Raji (cell line): ENCODE data around the gene ITGA7.

Experiments
- POLR2A ChIP-seq: IDR thresholded peaks from 2 replicates; pipeline ENCODE4 v1.6.1; 2011; ENCODE audit warnings: low read depth, low read length, control low read depth; ENCODE audit not compliant: insufficient read depth

The ITGA7 gene

DNA sequence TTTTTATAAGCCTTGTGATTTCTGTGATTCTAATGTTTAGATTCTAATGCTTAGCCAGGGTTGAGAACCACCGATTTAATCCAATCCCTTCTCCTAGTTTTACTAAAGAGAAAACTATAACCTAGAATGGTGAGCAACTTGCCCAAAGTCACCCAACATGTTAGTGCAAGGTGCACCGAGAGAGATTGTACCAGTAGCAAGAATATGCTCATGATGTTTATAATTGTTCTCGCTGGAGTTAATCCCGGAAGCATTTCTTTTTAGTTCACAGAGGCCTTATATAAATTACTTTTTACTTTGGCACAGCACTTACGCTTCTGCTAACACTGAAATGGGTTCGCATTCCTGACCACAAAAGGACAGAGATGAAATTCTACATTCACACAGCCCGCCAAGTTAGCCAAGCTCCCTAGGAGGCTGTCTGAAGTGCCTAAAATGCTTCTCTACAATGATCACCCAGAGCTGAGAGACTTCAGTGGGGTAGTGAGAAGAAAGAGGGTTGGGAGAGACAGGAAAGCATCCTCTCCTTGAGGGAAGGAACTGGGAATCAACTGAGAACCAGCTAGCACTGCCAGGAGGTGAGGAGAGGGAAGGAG lies 7.6 kb upstream of the ITGA7 start:
- no peak for TF ChIP-seq POLR2A

DNA sequence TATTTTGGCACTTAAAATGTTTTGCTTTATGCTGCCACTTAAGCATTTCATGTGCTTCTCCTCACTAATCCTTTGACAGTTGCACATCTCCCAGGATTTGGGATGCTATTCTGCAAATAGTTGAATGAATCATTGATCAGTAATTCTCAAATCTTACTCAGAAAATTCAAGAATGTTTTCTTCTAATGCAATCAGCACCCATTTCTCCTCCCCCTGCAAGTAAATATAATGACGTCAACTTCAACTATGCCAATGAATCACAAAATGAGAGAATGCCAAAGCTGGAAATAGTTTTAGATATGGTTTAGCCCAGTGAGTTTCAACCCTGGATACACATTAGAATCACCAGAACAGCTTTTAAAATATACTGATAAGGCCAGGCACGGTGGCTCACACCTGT lies 6.0 kb upstream of the ITGA7 start:
- no peak for TF ChIP-seq POLR2A

DNA sequence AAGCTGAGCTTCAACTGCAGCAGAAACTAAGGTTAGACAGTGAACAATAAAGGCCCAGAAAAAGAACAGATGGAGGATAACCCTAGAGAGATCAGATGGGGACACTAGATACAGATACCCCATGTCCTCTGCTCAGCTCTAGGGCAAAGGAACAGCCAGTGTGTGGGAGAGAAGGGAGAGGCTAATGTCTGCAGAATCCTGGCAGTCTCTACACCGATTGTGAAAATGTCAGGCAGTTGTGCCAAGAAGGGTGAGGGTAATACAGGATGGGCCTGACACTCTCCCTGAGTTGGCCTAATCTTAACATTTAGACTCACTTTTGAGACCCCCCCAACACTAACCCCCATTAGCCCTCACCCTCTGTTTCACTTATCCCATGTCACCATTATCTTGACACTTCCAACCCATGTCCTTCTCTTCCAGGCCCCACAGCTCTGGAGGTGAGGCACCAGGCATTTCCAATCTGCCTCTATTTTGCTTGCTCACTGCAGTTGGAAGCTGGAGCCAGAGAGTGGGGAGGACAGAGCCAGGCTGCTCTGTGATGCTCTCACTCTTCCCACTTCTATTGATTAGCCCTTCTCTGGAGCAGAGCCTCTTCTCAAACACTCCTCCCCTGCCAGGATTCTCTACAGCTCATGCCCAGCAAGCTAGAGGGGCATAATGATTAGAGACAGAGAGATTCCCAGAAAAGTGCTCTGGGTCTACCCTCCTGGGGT lies 5.2 kb upstream of the ITGA7 start:
- TF ChIP-seq POLR2A: no peak

DNA sequence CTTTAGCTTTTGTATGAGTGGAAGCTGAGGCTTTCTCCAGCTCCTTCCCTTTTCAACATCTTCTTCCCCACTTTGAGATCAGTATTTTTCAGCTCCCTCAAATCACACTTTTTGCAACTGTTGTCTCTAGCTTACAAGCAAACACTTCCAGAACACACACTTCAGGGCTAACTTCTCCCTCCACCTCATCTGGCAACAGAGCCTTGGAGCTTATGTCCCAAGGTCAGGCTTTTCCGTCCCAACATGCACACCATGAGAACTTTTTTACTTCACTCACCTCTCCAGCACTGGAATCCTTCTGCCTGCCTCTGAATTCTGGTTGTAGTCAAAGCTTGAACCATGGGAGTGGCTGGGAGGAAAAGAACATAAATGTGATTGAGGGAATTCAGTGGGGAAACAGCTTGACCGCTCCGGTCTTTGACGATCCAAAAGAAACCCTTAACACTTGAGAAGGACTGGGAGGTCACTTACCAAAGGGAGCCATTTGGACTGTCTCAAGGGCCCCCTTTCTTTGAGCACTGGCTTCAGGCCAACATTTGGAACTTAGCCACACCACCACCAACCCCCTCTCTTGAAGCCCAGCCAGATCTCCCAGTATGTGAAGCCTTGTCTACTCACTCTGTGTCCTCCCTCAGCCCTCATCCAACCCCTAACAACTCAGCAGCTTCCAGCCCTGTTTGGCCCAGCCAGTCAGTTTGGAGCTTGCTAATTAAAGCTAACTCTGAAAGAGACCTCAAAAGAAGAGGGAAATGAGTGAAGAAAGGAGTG lies 4.3 kb upstream of the ITGA7 start:
- no peak for TF ChIP-seq POLR2A

DNA sequence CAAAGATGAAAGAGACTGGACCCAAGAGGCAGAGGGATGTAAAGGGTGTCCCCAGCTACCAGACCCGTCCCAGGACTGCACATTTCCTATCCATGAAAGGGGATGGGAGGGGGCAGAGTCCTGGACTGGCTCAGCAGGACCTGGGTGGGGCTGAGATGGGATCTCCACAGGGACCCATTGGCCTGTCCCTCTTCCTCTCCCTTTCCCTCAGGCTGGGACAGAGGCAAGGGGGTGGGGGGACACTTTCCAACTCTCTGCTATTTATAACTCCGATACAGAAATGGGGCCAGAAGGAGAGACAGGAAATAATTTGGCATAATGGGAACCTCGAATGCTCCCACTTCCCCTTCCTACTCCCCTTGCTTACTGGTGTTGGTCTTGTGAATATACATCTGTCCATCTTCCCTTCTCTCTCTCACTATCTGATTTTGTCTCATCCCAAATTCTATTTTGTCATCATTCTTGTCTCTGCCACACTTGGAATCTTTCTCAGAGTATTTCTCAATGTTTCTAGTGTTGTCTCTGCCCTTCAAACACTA lies 1.1 kb upstream of the ITGA7 start:
- TF ChIP-seq POLR2A: no peak

DNA sequence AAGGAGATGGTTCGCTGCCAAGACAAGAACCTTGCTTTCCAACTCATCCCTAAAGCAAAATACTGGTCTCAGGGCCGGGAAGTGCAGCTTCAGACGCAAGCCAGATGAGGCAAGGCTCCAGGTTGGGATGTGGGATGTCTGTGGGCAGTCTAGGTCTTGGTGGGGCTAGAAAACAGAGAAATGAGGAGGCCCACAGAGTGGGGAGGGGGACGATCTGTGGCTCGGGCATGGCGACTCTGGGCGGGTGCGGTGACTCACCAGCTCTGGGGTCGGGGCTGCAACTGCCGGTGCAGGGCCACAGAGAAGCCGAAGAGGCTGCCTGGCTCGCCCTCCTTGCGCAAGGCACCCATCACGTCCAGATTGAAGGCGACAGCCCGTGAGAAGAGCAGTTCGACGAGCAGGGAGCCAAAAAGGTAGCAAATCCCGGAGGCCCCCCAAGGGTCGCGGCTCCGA lies 459 bp downstream of the ITGA7 start:
- TF ChIP-seq POLR2A: no peak

DNA sequence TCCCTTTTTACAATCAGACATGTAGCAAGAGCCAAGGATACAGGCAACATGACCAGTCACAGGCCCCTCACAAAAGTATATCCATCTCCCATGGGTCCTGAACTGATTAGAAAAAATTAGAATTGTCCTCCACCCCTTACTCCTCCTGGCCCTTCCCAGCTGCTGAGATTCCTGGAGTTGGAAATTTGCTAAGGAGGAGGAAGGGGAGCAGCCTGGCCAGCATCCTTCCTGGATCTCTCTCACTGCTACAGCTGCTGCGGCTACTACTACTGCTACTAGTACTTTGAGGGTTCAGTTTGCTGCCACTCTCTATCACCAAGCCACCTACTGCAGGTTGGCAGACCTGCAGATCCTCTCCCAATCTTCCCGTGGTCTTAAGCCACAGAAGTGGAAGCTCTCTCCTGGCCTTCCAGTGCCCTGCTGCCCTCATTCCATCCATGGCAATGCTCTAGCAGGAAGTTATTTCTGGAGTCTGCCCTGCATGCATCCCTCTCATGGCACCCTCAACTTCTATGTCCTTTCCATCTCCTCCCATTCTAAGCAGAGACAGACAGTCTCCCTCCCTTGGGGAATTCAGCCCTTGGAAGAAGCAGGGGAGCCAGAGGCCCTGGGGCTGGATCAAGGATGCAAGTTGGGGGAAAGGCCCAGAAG lies 1.0 kb downstream of the ITGA7 start:
- no peak for TF ChIP-seq POLR2A

DNA sequence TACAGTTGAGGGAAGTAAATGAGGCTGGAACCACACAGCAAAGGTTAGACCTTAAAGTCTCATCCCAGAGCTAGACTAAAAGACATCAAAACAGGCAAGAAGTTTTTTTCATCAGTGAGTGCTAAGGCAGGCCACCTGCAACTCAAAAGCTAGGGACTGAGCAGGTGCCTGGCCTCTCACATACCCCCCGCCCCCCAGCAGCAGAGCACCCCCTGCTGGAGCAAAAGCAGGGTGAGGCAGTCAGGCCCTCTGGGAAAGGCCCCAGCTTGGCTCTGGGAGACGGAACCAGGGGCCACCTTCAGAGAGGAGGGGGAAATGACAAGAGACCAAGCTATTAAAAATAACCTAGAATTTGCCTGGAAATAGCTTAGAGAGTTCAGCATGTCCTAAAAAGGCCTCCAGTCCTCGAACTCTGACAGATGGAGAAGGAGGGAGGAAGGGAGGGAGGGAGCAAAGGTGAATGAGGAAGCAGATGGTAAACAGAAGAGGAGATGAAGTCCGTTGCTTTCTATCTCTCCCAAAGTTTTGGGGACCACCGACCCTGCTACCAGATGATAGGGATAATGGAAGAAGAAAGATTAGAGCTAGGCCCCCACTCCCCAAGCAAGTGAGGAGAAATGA lies 1.8 kb downstream of the ITGA7 start:
- TF ChIP-seq POLR2A: no peak

DNA sequence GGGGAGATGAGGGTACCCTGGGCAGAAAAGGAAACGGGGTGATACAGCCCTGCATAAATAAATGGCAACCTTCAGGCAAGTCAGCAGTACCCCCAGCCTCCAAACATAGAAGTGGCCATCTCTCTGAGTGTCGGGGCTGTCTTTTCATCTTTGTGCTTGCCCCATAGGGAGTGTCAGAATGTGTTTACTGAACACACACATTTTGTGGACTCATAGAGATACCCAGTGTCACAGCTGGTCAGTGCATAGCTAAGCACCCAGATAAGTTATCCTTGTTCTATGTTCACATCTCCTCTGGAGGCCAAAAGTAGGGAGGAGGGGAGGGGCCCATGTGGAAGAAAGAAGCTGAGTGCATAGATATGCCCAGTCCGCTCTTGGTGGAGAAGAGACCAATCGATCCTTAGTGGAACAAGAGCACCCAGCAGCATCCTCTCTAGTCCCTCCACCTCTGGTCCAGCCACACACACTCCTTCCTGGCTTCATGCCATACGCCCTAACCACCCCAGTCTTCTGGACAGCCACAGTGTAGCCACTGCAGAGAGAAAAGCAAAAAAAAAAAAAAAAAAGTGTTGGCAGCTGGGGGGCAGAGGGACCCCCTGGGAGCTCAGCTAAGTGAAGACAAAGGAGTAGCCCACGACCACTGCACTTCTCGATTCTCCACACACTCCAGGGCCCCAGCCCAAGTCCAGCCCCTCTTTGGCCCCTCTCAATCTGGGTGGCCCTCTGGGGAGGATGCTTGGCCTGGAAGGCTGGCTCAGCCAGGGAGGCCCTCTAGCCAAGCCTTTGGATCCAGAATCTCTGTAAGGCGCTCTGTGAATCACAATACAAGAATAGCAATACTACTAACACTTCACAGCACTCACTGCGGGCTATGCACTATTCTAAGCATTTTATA lies 2.6 kb downstream of the ITGA7 start:
- no peak for TF ChIP-seq POLR2A

DNA sequence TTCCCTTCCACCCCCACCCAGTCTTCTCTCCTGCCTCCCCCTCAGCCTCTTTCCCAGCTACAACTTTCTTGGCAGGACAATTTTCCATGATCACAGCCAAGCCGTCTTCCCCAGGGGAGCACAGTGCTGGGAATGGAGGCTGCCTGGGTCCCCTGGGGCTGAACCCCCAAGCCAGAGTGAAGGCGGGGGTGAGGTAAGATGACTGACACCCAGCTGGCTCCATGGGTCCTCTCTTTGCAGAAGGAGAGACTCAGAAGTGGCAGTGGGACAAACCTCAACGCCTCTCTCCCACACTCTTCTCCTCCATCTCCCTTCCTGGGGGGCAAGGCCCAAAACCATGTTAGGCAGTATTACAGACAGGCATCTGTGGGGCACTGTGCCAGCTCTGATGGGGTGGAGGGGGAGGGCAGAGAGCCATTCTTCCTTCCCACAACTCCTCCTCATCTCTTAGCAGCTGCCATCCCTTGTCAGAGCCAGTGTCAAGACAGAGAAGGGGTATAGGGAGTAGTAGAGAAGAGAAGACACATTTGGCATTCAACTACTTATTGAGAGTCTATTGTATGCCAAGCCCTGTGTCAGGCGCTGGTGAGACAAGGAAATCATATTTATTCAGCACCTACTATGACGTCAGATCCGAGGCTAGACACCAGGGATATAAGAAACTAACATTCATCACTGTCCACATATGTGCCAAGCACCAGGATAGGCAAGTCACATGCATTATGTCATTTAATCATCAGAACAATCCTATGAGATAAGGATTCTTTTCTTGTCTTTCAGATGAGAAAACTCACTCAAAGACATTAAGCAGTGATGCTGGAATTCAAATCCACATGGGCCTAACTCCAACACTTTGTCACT lies 3.6 kb downstream of the ITGA7 start:
- TF ChIP-seq POLR2A: no peak

DNA sequence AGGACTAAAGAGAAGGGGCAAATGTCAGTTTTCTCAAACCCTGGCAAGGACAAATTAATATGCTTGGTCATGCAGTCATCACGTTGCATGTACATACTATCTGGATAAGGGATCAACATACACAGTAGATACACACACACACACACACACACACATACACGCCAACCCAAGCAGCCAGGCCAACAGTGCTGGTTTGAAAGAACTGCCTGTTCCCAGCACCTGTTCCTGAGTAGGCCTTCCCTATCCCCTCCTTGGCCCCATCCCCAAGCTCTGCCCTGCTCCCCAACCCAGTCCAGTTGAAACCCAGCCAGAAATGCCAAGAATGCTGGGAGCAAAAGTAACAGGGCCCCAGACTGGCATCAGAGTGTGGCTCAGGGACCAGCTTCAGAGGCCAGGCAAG lies 4.4 kb downstream of the ITGA7 start:
- TF ChIP-seq POLR2A: no peak

DNA sequence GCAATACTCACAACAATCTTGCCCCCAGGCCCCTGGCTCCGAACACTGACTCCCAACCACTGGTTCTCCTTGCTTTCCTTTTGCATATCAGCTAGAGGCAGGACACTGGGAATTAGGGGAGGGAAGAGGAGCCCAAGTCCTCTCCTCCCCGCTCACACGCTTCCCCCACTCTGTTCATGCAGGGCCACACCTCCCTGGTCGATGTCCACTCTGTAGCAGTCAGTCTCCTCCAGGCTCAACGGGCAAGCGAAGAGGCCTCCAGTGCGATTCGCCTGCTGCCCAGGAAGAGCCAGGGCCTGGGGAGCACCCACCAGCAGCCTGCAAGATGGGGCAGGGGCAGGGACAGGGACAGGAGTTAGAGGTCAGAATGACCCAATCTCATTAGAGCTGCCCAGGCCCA lies 4.8 kb downstream of the ITGA7 start:
- no peak for TF ChIP-seq POLR2A
